HUES6 (cell line): Measurements from ENCODE around the gene CEMIP.

ENCODE experiments used
- H3K27ac ChIP-seq: 2 replicates; pipeline ENCODE4 v1.7.0; 2013; ENCODE audit warnings: low read depth, mild to moderate bottlenecking, low read length, inconsistent platforms
- H3K27me3 ChIP-seq: 2 replicates; pipeline ENCODE4 v1.6.1; 2013; ENCODE audit warnings: low read length; ENCODE audit not compliant: control insufficient read depth, insufficient read depth
- H3K36me3 ChIP-seq: 2 replicates; pipeline ENCODE4 v1.6.1; 2013; ENCODE audit warnings: low read length; ENCODE audit not compliant: control insufficient read depth, insufficient read depth
- H3K4me1 ChIP-seq: 2 replicates; pipeline ENCODE4 v1.6.1; 2013; ENCODE audit warnings: low read length; ENCODE audit not compliant: control insufficient read depth, insufficient read depth
- H3K4me3 ChIP-seq: 2 replicates; pipeline ENCODE4 v1.5.1; 2013; ENCODE audit warnings: low read depth, low read length
- H3K9ac ChIP-seq: one replicate; pipeline ENCODE4 v1.6.1; 2013; ENCODE audit warnings: mild to moderate bottlenecking, low read length
- H3K9me3 ChIP-seq: 2 replicates; pipeline ENCODE4 v1.6.1; 2013; ENCODE audit warnings: low read depth, low read length; ENCODE audit not compliant: control insufficient read depth, insufficient read depth

The CEMIP gene

GRCh38 chr15:80890341-80891005, 111.3 kb downstream of the CEMIP start:
- Histone ChIP-seq H3K4me3 (no peak overlapping the region), H3K9me3 (no peaks in the 10 kb centered on the region), H3K36me3 (no peaks in the 10 kb centered on the region), H3K4me1 (peaks cover 8% of the 10 kb centered on the region), H3K9ac (no peak overlapping the region), H3K27me3 (no peaks in the 10 kb centered on the region), H3K27ac (no peak overlapping the region)

- Histone ChIP-seq H3K27ac (no peak overlapping the region), H3K4me3 (no peak overlapping the region), H3K36me3 (no peaks in the 10 kb centered on the region), H3K4me1 (peaks cover 8% of the 10 kb centered on the region), H3K9ac (no peak overlapping the region), H3K9me3 (0 out of 2 replicates have a peak, but pooled peaks cover under 1% of the 10 kb centered on the region), H3K27me3 (no peaks in the 10 kb centered on the region)
Observed at GRCh38 chr15:80891006-80891405, 111.8 kb downstream of the CEMIP start.

- no peak overlapping the region for H3K27ac ChIP-seq
- no peaks in the 10 kb centered on the region for H3K27me3 ChIP-seq
- H3K9me3 ChIP-seq: peaks cover 3% of the 10 kb centered on the region; the same call in 1 of the 2 replicates
- no peaks in the 10 kb centered on the region for H3K36me3 ChIP-seq
- no peak overlapping the region for H3K4me3 ChIP-seq
- H3K9ac ChIP-seq: no peak overlapping the region
- peaks cover 4% of the 10 kb centered on the region for H3K4me1 ChIP-seq
Observed at GRCh38 chr15:80892414-80892813, 113.2 kb downstream of the CEMIP start.

GRCh38 chr15:80893777-80894176, 114.6 kb downstream of the CEMIP start:
- Histone ChIP-seq H3K4me1 (no peaks in the 10 kb centered on the region), H3K4me3 (no peak overlapping the region), H3K9me3 (peaks cover 3% of the 10 kb centered on the region; the same call in 1 of the 2 replicates), H3K27me3 (no peaks in the 10 kb centered on the region), H3K9ac (no peak overlapping the region), H3K36me3 (no peaks in the 10 kb centered on the region), H3K27ac (no peak overlapping the region)

- Histone ChIP-seq H3K27ac (no peak overlapping the region), H3K9ac (no peak overlapping the region), H3K27me3 (no peaks in the 10 kb centered on the region), H3K4me1 (no peaks in the 10 kb centered on the region), H3K4me3 (no peak overlapping the region), H3K9me3 (peaks cover 3% of the 10 kb centered on the region; the same call in 1 of the 2 replicates), H3K36me3 (no peaks in the 10 kb centered on the region)
Observed at GRCh38 chr15:80895091-80895490, 115.9 kb downstream of the CEMIP start.

GRCh38 chr15:80895965-80896364, 116.8 kb downstream of the CEMIP start:
- Histone ChIP-seq H3K27ac (no peak overlapping the region), H3K9ac (no peak overlapping the region), H3K9me3 (peaks cover 3% of the 10 kb centered on the region; the same call in 1 of the 2 replicates), H3K36me3 (no peaks in the 10 kb centered on the region), H3K4me1 (no peaks in the 10 kb centered on the region), H3K4me3 (no peak overlapping the region), H3K27me3 (no peaks in the 10 kb centered on the region)

GRCh38 chr15:80898040-80898439, 118.9 kb downstream of the CEMIP start:
- H3K4me3 ChIP-seq: no peak overlapping the region
- H3K36me3 ChIP-seq: no peaks in the 10 kb centered on the region
- H3K27ac ChIP-seq: no peak overlapping the region
- H3K9me3 ChIP-seq: peaks cover 3% of the 10 kb centered on the region; the same call in 1 of the 2 replicates
- no peaks in the 10 kb centered on the region for H3K4me1 ChIP-seq
- no peak overlapping the region for H3K9ac ChIP-seq
- H3K27me3 ChIP-seq: no peaks in the 10 kb centered on the region

- H3K4me3 ChIP-seq: no peak overlapping the region
- H3K27me3 ChIP-seq: no peaks in the 10 kb centered on the region
- no peak overlapping the region for H3K9ac ChIP-seq
- H3K9me3 ChIP-seq: no peaks in the 10 kb centered on the region
- no peaks in the 10 kb centered on the region for H3K36me3 ChIP-seq
- peaks cover 3% of the 10 kb centered on the region for H3K4me1 ChIP-seq
- no peak overlapping the region for H3K27ac ChIP-seq
Observed at GRCh38 chr15:80902298-80902801, 123.2 kb downstream of the CEMIP start.

- H3K4me1 ChIP-seq: peaks cover 3% of the 10 kb centered on the region
- no peaks in the 10 kb centered on the region; the same call in 1 of the 2 replicates for H3K9me3 ChIP-seq
- H3K36me3 ChIP-seq: no peaks in the 10 kb centered on the region
- no peaks in the 10 kb centered on the region for H3K27me3 ChIP-seq
- H3K27ac ChIP-seq: no peak overlapping the region
- H3K9ac ChIP-seq: no peak overlapping the region
- no peak overlapping the region for H3K4me3 ChIP-seq
Observed at GRCh38 chr15:80904998-80905397, 125.8 kb downstream of the CEMIP start.

- H3K9ac ChIP-seq: no peak overlapping the region
Observed at GRCh38 chr15:80906159-80906766, 127.1 kb downstream of the CEMIP start.

GRCh38 chr15:80911821-80912220, 132.7 kb downstream of the CEMIP start:
- peaks cover 8% of the 10 kb centered on the region; the same call in 1 of the 2 replicates for H3K4me1 ChIP-seq
- no peak overlapping the region for H3K27ac ChIP-seq
- H3K36me3 ChIP-seq: no peaks in the 10 kb centered on the region
- no peaks in the 10 kb centered on the region for H3K27me3 ChIP-seq
- no peaks in the 10 kb centered on the region; the same call in 1 of the 2 replicates for H3K9me3 ChIP-seq
- H3K4me3 ChIP-seq: no peak overlapping the region
- no peak overlapping the region for H3K9ac ChIP-seq

More at GRCh38 chr15:80906159-80906766, 127.1 kb downstream of the CEMIP start:
- H3K36me3 ChIP-seq: no peaks in the 10 kb centered on the region
- no peak overlapping the region for H3K27ac ChIP-seq
- H3K4me3 ChIP-seq: no peak overlapping the region
- H3K4me1 ChIP-seq: peaks cover 3% of the 10 kb centered on the region
- H3K27me3 ChIP-seq: no peaks in the 10 kb centered on the region
- no peaks in the 10 kb centered on the region; the same call in 1 of the 2 replicates for H3K9me3 ChIP-seq
